CD4-positive, alpha-beta T cell treated with Interleukin-10 for 1 hour (primary cell): ENCODE results near the gene FAM89B.

Source experiments
- DNase-seq: peaks from one replicate; pipeline ENCODE4 v3.0.0-alpha.2; 2020

Gene FAM89B

GRCh38 chr11:65575568-65576231 lies 3.4 kb downstream of the FAM89B start, which contains the start of gene EHBP1L1:
EHBP1L1 (plus strand) TSS chr11:65576053; CDS start chr11:65576303, 250 bp downstream.
- DNase-seq: peak; percentile 88

- peak; percentile 39 for DNase-seq
Observed at GRCh38 chr11:65576232-65576866, 4.0 kb downstream of the FAM89B start.

GRCh38 chr11:65576867-65577755 lies 4.8 kb downstream of the FAM89B start:
- peak; percentile 45 for DNase-seq

- DNase-seq: no peak
Observed at GRCh38 chr11:65577756-65578109, 5.4 kb downstream of the FAM89B start.

- no peak for DNase-seq
Observed at GRCh38 chr11:65578134-65578533, 5.8 kb downstream of the FAM89B start.

- DNase-seq: no peak
Observed at GRCh38 chr11:65578667-65579066, 6.3 kb downstream of the FAM89B start.

- no peak for DNase-seq
Observed at GRCh38 chr11:65579291-65579690, 7.0 kb downstream of the FAM89B start.

DNA sequence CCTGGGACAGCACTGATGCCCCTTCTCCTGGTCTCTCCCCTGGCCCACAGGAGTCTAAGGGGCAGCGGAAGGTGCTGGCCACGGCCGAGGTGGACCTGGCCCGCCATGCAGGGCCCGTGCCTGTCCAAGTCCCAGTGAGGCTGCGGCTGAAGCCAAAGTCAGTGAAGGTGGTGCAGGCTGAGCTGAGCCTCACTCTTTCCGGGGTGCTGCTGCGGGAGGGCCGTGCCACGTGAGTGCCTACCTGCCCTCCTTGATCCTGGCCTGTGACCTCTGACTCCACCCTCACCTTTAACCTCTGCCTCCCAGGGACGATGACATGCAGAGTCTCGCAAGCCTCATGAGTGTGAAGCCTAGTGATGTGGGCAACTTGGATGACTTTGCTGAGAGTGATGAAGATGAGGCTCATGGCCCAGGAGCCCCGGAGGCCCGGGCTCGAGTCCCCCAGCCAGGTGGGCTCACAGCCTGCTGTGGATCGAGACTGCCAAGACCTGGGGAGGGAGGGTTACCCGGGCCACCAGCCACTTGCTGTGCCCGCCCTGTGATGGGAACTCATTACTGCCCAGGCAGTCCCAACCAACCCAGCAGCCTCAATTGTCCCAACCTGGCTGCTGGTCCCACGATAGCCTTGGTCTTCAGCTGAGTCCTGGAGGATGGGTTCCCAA lies 7.8 kb downstream of the FAM89B start:
- no peak for DNase-seq

DNA sequence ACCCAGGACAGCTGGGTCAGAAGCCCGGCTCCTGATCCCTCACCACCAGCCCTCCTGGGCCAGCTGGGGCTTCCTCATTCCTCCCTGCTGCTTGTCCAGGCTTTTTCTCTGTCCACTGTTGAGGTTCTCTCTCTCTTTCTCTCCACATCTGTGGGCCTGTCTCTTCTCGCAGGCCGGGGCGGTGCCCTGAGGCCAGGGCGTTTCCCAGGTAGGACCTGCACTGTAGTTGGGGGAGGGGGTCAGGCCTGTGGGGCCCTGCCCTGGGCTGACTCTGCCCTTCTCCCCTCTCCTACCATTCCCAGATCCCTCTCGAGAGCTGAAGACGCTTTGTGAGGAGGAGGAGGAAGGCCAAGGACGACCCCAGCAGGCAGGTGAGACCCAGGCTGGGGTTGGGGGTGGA lies 8.4 kb downstream of the FAM89B start:
- DNase-seq: no peak

- no peak for DNase-seq
Observed at GRCh38 chr11:65581928-65582327, 9.6 kb downstream of the FAM89B start.

DNA sequence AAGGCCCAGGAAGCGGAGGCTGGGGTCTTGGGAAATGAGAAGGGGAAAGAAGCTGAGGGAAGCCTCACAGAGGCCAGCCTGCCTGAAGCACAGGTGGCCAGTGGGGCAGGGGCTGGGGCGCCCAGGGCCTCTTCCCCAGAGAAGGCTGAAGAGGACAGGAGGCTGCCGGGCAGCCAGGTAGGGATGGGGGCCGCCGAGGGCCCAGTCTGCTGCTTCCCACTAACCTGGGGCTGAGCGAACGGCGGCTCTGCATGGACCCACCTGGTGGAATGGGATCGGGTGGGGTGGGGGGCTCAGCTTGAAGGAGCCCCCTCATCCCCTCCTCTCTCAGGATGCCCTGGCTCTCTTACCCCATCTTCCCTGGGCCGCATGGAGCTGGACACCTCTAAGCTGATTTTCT lies 11.3 kb downstream of the FAM89B start:
- no peak for DNase-seq

DNA sequence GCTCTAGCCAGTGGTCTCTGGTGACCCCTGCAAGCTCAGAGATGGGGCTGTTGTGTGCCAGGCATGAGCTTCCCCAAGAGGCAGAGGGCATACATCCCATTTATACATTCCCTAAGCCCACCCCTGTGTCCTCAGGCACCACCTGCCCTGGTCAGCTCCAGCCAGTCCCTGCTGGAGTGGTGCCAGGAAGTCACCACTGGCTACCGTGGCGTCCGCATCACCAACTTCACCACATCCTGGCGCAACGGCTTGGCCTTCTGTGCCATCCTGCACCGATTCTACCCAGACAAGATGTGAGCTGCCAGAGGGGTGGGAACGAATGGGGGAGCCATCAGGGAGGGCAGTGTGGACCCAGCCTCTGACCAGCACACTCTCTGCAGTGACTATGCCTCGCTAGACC lies 11.8 kb downstream of the FAM89B start:
- DNase-seq: no peak

DNA sequence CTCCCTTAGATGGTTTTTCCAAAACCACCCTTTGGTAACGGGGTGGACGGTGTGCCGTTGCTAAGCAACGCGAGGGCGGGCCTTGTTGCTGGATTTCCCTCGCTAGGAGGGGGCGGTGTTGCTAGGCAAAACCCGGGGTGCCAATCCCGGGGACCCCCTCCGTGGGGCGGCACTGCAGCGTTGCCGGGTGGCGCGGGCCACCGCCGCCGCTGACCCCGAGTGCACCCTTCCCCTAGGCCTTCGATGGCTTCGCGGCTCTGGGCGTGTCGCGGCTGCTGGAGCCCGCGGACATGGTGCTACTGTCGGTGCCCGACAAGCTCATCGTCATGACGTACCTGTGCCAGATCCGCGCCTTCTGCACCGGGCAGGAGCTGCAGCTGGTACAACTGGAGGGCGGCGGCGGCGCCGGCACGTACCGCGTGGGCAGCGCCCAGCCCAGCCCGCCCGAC lies 12.4 kb downstream of the FAM89B start:
- DNase-seq: no peak

GRCh38 chr11:65585396-65586246 lies 13.3 kb downstream of the FAM89B start:
- no peak for DNase-seq

DNA sequence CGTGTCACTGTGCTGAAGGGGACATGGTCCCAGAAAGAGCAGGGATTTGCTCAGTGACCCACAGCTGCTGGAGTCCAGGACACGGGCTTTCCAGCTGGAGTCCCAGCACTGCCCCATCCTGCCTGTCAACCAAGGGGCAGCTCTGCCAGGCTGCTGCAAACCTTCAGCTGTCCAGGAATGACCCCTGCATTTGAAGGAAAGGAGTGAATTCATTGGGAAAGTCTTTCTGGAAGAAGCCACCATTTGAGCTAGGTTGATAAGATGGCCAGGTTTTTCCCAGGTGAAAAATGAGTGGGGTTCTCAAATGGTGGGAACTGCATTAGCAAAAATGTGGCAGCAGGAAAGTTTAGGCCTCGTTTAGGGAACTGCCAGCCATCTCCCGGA lies 13.9 kb downstream of the FAM89B start:
- no peak for DNase-seq

DNA sequence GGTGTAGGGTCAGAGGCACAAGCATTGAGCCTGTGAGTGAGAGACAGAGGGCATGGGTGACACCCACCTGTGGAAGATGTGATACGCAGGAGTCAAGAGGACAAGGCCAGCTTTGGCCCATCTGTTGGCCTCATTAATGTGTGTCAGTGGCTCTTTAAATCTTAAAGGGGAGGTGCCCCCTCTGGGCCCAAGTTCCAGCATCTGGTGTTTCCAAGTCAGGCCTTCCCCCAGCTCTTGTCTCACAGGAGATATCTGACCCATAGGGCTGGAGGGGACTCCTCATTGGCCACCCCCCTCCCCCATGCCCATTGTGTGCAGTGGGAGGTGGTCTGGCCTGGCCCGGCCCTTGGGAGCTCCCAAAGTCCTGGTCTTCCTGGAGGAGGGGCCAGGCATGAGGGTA lies 14.3 kb downstream of the FAM89B start:
- DNase-seq: no peak

DNA sequence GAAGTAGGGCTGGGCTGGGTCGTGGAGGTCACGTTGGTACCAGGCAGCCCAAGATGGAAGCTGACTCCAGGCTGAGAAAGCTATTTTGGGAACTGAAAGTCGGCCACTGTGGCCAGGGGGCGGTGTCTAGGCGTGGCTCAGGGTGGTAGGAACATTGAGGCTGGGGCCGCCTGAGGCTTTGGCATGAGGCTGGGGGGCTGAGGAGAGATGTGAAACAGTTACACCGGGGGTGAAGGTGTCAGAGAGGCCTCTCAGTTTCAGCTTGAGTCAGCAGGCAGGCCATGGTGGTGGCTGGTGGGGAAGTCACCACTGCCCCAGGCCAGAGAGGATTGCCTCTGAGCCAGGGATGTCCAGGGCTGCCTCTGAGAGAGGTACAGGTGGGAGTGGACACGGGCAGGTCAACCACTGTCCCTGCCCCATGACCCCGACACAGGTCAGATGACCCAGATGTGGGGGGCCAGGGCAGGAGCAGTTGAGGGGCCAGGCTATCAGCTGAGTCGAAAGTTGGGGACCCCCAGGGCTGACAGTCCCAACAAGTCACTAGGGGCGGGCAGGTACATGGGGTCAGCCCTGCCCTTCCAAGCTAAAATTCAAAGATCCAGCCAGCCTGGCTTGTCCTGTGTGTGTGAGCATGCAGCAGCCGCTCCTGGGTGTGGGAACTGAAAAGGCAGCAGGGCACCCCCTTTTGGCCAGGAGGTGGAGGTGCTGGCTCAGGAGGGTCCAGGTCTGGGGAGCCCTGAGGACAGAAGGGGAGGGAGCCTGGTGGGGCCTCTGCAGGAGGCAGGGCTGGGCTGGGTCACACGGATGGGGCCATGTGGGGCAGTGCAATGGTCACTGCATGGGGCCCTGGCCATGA lies 16.1 kb downstream of the FAM89B start:
- DNase-seq: peak; percentile 85

- DNase-seq: peak; percentile 50
Observed at GRCh38 chr11:65589444-65590239, 17.3 kb downstream of the FAM89B start.

GRCh38 chr11:65590240-65590738 lies 18.0 kb downstream of the FAM89B start:
- DNase-seq: no peak
